HUES6 (cell line): ENCODE results near the gene RAB3A.
"Not testable (repeated sequence)": the region's sequence is repeated elsewhere in the genome, so short reads cannot be mapped to it uniquely, and the experiment has no call there.

Experiments
- H3K27ac ChIP-seq: 2 replicates; pipeline ENCODE4 v1.7.0; 2013; ENCODE audit warnings: low read depth, mild to moderate bottlenecking, low read length, inconsistent platforms
- H3K27me3 ChIP-seq: 2 replicates; pipeline ENCODE4 v1.6.1; 2013; ENCODE audit warnings: low read length; ENCODE audit not compliant: control insufficient read depth, insufficient read depth
- H3K36me3 ChIP-seq: 2 replicates; pipeline ENCODE4 v1.6.1; 2013; ENCODE audit warnings: low read length; ENCODE audit not compliant: control insufficient read depth, insufficient read depth
- H3K4me1 ChIP-seq: 2 replicates; pipeline ENCODE4 v1.6.1; 2013; ENCODE audit warnings: low read length; ENCODE audit not compliant: control insufficient read depth, insufficient read depth
- H3K4me3 ChIP-seq: 2 replicates; pipeline ENCODE4 v1.5.1; 2013; ENCODE audit warnings: low read depth, low read length
- H3K9ac ChIP-seq: one replicate; pipeline ENCODE4 v1.6.1; 2013; ENCODE audit warnings: mild to moderate bottlenecking, low read length
- H3K9me3 ChIP-seq: 2 replicates; pipeline ENCODE4 v1.6.1; 2013; ENCODE audit warnings: low read depth, low read length; ENCODE audit not compliant: control insufficient read depth, insufficient read depth

RAB3A gene

DNA sequence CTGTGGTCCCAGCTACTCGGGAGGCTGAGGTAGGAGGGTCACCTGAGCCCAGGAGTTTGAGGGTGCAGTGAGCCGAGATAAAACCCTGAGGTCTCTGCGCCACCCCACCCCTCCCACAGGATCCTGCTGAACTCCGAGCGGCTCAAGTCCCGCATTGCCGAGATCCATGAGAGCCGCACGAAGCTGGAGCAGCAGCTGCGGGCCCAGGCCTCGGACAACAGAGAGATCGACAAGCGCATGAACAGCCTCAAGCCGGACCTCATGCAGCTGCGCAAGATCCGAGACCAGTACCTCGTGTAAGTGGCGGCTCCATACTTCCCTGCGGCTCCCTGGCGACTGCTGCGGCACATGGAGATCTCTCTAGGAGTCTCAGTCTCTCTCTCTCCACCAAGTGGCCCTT is 36.8 kb downstream of the RAB3A start:
- Histone ChIP-seq H3K36me3 (peaks cover 59% of the 10 kb centered on the region), H3K9me3 (no peaks in the 10 kb centered on the region), H3K27ac (no peak overlapping the region), H3K9ac (no peak overlapping the region), H3K4me3 (no peak overlapping the region), H3K27me3 (no peaks in the 10 kb centered on the region), H3K4me1 (no peaks in the 10 kb centered on the region)

DNA sequence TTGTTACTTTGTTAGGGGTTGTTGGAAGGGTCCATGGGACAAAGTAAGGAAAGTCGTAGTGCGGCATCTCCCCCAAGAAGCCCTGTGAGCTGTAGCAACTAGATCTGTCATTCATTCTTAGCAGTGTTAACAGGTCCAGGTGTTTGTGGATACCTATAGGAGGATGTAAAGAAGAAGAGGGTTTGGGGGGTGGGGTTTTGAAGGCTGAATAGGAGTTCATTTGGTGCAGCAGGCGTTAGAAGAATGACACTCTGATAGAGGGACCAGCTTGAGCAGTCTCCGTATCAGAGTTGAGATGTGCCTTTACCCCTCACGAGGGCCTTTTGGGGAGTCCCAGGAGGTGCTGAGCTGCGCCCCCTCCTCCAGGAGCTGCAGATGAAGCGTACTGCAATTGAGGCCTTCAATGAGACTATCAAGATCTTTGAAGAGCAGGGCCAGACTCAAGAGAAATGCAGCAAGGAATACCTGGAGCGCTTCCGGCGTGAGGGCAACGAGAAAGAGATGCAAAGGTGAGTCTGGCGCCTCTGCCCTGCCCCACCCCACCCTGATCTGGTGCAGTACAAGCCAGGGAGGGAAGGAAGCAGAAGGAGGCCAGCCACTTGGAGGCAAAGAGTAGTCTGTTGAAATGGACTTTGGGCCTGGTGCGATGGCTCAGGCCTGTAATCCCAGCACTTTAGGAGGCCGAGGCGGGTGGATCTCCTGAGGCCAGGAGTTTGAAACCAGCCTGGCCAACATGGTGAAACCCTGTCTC is 37.9 kb downstream of the RAB3A start:
- Histone ChIP-seq H3K4me1 (0 out of 2 replicates have a peak, but pooled peaks cover 4% of the 10 kb centered on the region), H3K9me3 (no peaks in the 10 kb centered on the region), H3K36me3 (peaks cover 63% of the 10 kb centered on the region), H3K27me3 (no peaks in the 10 kb centered on the region), H3K9ac (no peak overlapping the region), H3K4me3 (no peak overlapping the region), H3K27ac (no peak overlapping the region)

DNA sequence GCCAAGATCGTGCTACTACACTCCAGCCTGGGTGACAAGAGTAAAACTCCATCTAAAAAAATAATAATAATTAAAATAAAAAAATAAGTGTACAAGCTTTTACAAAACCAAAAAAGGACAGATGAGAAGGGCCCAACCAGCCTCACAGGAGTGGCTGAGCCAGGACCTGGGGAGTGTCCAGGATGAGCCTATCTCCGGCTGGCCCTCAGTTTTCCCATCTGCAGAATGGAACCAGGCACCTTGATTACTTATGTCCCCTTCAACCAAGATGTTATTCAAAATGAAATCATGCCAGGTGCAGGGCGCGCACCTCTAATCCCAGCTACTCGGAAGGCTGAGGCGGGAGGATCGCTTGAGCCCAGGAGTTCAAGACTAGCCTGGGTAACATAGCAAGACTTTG is 39.8 kb downstream of the RAB3A start:
- H3K27me3 ChIP-seq: no peaks in the 10 kb centered on the region
- no peak overlapping the region for H3K4me3 ChIP-seq
- H3K9ac ChIP-seq: no peak overlapping the region
- peaks cover 54% of the 10 kb centered on the region for H3K36me3 ChIP-seq
- H3K27ac ChIP-seq: no peak overlapping the region
- H3K9me3 ChIP-seq: no peaks in the 10 kb centered on the region
- peaks cover 8% of the 10 kb centered on the region for H3K4me1 ChIP-seq

- Histone ChIP-seq H3K36me3 (peaks cover 37% of the 10 kb centered on the region), H3K27me3 (no peaks in the 10 kb centered on the region), H3K9ac (no peak overlapping the region), H3K4me1 (peaks cover 15% of the 10 kb centered on the region), H3K9me3 (no peaks in the 10 kb centered on the region), H3K27ac (no peak overlapping the region), H3K4me3 (peak overlapping the region; percentile 23)
Observed at GRCh38 chr19:18161636-18162002, 42.2 kb downstream of the RAB3A start.

- no peak overlapping the region for H3K27ac ChIP-seq
- no peaks in the 10 kb centered on the region for H3K27me3 ChIP-seq
- H3K9ac ChIP-seq: no peak overlapping the region
- H3K9me3 ChIP-seq: no peaks in the 10 kb centered on the region
- peaks cover 15% of the 10 kb centered on the region for H3K4me1 ChIP-seq
- peak overlapping the region; percentile 23 for H3K4me3 ChIP-seq
- peaks cover 36% of the 10 kb centered on the region for H3K36me3 ChIP-seq
Observed at GRCh38 chr19:18160971-18161635, 42.7 kb downstream of the RAB3A start.

GRCh38 chr19:18160493-18160970 is 43.3 kb downstream of the RAB3A start:
- peaks cover 34% of the 10 kb centered on the region for H3K36me3 ChIP-seq
- no peak overlapping the region for H3K9ac ChIP-seq
- peaks cover 15% of the 10 kb centered on the region for H3K4me1 ChIP-seq
- 0 out of 2 replicates have a peak overlapping the region, but pooled peaks have one; percentile 15 for H3K4me3 ChIP-seq
- H3K27ac ChIP-seq: no peak overlapping the region
- H3K9me3 ChIP-seq: no peaks in the 10 kb centered on the region
- H3K27me3 ChIP-seq: no peaks in the 10 kb centered on the region

GRCh38 chr19:18159810-18160209 is 44.0 kb downstream of the RAB3A start:
- H3K36me3 ChIP-seq: peaks cover 35% of the 10 kb centered on the region
- no peaks in the 10 kb centered on the region for H3K27me3 ChIP-seq

DNA sequence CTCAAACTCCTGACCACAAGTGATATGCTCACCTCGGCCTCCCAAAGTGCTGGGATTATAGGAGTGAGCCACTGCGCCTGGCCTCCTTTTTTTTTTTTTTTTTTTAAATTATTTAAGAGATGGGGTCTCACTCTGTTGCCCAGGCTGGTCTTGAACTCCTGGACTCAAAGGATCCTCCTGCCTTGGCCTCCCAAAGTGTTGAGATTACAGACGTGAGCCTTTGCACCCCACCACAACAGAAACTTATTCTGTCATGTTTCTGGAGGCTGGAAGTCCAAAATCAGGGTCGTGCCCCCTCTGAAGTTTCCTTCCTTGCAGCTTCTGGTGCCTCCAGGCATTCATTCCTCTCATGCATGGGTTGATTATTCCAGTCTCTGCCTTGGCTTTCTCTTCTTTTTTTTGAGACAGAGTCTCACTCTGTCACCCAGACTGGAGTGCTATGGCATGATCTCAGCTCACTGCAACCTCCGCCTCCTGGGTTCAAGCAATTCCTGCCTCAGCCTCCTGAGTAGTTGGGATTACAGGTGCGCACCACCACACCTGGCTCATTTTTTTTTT is 44.7 kb downstream of the RAB3A start:
- H3K27me3 ChIP-seq, H3K9ac ChIP-seq, H3K27ac ChIP-seq, H3K4me3 ChIP-seq, H3K9me3 ChIP-seq: not testable (repeated sequence)
- peaks cover 19% of the 10 kb centered on the region for H3K4me1 ChIP-seq
- H3K36me3 ChIP-seq: peaks cover 32% of the 10 kb centered on the region

More at GRCh38 chr19:18159810-18160209, 44.0 kb downstream of the RAB3A start:
- Histone ChIP-seq H3K9ac (no peak overlapping the region), H3K9me3 (no peaks in the 10 kb centered on the region), H3K4me3 (no peak overlapping the region), H3K27ac (no peak overlapping the region), H3K4me1 (peaks cover 15% of the 10 kb centered on the region)

GRCh38 chr19:18158467-18158866 is 45.4 kb downstream of the RAB3A start:
- H3K27me3 ChIP-seq: no peaks in the 10 kb centered on the region
- peaks cover 20% of the 10 kb centered on the region for H3K4me1 ChIP-seq
- H3K27ac ChIP-seq: no peak overlapping the region
- no peak overlapping the region for H3K9ac ChIP-seq
- H3K36me3 ChIP-seq: peaks cover 29% of the 10 kb centered on the region
- H3K9me3 ChIP-seq: no peaks in the 10 kb centered on the region
- no peak overlapping the region for H3K4me3 ChIP-seq

DNA sequence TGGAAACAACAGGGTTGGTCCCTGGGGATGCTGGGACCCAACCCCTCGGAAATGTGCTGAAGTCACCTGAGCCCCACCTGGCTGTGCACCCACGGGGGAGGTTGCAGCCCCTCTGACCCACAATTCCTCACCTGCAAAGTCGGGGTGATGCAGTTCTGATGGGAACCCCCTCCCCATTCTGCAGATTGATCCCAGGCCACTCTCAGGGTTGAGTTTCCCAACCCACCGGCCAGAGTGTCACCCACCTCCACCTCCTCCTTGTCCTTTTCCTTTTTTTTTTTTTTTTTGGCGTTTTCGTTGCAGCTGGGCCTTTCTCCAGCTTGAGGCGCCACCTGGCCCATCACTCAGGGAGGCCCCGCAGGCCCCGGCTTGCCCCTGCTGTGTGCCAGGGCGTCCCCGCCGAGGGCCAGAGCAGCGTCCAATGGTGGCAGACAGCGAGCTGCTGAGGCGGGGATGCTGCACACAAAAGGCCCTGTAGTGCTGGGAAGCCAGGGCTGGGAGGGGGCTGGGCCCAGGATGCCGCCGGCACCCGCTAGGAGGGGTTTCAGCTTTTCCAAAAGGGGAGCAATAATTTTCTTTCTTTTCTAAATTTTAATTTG is 46.3 kb downstream of the RAB3A start:
- no peaks in the 10 kb centered on the region for H3K27me3 ChIP-seq

More for the DNA sequence above, 46.3 kb downstream of the RAB3A start:
- Histone ChIP-seq H3K9ac (no peak overlapping the region), H3K36me3 (peaks cover 20% of the 10 kb centered on the region), H3K4me3 (no peak overlapping the region), H3K9me3 (no peaks in the 10 kb centered on the region), H3K27ac (no peak overlapping the region), H3K4me1 (peaks cover 20% of the 10 kb centered on the region)
